Kidney epithelial cell (primary cell): ENCODE results near the gene MSL3. TPM values are rescaled to one million over a fixed set of nuclear protein-coding genes. Genes with fewer than 3 reads are reported as not detected.

Experiments used
- DNase-seq: peaks from one replicate; pipeline ENCODE4 v3.0.0-alpha.2; 2010; ENCODE audit warnings: low read depth
- H3K27me3 ChIP-seq: 2 replicates; pipeline ENCODE4 v1.6.0; 2011; ENCODE audit warnings: low read length; ENCODE audit not compliant: control insufficient read depth, insufficient read depth
- H3K36me3 ChIP-seq: 2 replicates; pipeline ENCODE4 v1.5.1; 2011; ENCODE audit warnings: low read length; ENCODE audit not compliant: control insufficient read depth, insufficient read depth
- H3K4me3 ChIP-seq: 2 replicates; pipeline ENCODE4 v1.5.1; 2011; ENCODE audit warnings: low read depth, mild to moderate bottlenecking, control low read depth, low read length
- CTCF ChIP-seq: IDR thresholded peaks from 2 replicates; pipeline ENCODE4 v1.5.1; 2011; ENCODE audit warnings: mild to moderate bottlenecking, moderate library complexity, low read length, control low read depth, inconsistent platforms; ENCODE audit not compliant: insufficient read depth, poor library complexity, severe bottlenecking
- total RNA-seq: library from RNA; depleted of rRNA; stranded (reverse); fragments of >200 nt; gene quantifications from 2 replicates; pipeline ENCODE4 v1.2.3, GENCODE V29; 2015

The MSL3 gene
- total RNA-seq, 1 donor from 2014 or later, result 30.9 TPM

GRCh38 chrX:11757397-11757718 lies 679 bp upstream of the MSL3 start:
- H3K36me3 ChIP-seq, result no peaks in the 10 kb centered on the region
- H3K27me3 ChIP-seq, result no peaks in the 10 kb centered on the region
- DNase-seq, result no peak
- H3K4me3 ChIP-seq, result peak overlapping the region; percentile 50
- TF ChIP-seq CTCF, result no peak

DNA sequence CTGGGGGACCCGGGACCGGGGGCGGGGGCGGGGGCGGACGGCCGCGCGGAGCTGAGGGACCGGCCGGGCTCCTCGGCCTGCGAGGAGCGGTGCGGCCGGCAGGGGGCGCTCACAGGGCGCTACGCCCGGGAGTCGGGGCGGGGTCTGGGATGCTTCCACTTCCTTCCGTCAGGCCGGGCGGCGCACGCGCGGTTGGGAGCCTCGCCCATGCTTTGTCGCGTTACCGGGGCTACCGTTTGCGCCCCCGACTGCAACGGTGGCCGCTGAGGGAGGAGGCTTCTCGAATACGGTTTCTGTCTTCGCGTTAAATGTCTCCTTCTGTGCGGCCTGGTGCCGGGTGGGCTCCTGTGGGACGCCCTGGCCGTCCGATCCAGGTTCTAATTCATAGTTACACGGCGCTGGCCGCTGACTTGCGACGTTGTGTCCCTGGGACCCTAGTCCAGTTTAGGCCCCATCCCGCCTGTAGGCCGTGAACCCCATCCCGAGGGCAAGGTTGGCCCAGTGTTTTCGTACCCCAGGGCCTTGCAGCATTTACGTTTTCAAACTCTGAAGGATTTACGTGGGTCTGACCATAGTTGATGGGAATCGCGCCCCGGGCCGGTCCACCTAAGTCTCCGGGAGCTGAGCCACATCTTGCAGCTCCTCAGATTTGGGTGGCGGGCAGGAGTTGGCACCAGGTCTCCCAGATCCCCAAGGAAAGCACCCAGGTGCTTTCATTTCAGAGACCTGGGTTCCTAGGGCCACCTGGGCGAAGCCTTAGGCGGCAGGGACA lies 549 bp downstream of the MSL3 start:
- Histone ChIP-seq H3K4me3 (peak overlapping the region; percentile 87), H3K27me3 (no peaks in the 10 kb centered on the region), H3K36me3 (no peaks in the 10 kb centered on the region)
- peak; percentile 37 for DNase-seq
- peak; percentile 40 for TF ChIP-seq CTCF

GRCh38 chrX:11759172-11759460 lies 1.1 kb downstream of the MSL3 start:
- H3K36me3 ChIP-seq, result no peaks in the 10 kb centered on the region
- no peak for TF ChIP-seq CTCF
- no peak for DNase-seq
- no peaks in the 10 kb centered on the region for H3K27me3 ChIP-seq
- peak overlapping the region; percentile 87 for H3K4me3 ChIP-seq

- DNase-seq, result peak; percentile 79
- H3K36me3 ChIP-seq, result no peaks in the 10 kb centered on the region
- no peaks in the 10 kb centered on the region for H3K27me3 ChIP-seq
- no peak for TF ChIP-seq CTCF
- peak overlapping the region; percentile 87 for H3K4me3 ChIP-seq
Measured at GRCh38 chrX:11759461-11760311, 1.6 kb downstream of the MSL3 start.

- Histone ChIP-seq H3K27me3 (no peaks in the 10 kb centered on the region), H3K36me3 (no peaks in the 10 kb centered on the region), H3K4me3 (no peak overlapping the region)
- TF ChIP-seq CTCF, result no peak
- DNase-seq, result no peak
Measured at GRCh38 chrX:11760958-11761357, 2.9 kb downstream of the MSL3 start.

GRCh38 chrX:11764602-11765067 lies 6.6 kb downstream of the MSL3 start:
- Histone ChIP-seq H3K4me3 (no peak overlapping the region), H3K27me3 (no peaks in the 10 kb centered on the region), H3K36me3 (peaks cover 1% of the 10 kb centered on the region)
- no peak for DNase-seq
- no peak for TF ChIP-seq CTCF
